ENCODE data around the gene ACAD11.

The ACAD11 gene, protein sequence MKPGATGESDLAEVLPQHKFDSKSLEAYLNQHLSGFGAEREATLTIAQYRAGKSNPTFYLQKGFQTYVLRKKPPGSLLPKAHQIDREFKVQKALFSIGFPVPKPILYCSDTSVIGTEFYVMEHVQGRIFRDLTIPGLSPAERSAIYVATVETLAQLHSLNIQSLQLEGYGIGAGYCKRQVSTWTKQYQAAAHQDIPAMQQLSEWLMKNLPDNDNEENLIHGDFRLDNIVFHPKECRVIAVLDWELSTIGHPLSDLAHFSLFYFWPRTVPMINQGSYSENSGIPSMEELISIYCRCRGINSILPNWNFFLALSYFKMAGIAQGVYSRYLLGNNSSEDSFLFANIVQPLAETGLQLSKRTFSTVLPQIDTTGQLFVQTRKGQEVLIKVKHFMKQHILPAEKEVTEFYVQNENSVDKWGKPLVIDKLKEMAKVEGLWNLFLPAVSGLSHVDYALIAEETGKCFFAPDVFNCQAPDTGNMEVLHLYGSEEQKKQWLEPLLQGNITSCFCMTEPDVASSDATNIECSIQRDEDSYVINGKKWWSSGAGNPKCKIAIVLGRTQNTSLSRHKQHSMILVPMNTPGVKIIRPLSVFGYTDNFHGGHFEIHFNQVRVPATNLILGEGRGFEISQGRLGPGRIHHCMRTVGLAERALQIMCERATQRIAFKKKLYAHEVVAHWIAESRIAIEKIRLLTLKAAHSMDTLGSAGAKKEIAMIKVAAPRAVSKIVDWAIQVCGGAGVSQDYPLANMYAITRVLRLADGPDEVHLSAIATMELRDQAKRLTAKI

GRCh38 chr3:132659365-132660051, at the start of gene ACAD11:
ACAD11 (minus strand) TSS chr3:132659809; CDS start chr3:132659751, 58 bp downstream.
- peak; percentile 12 to 21 for ATAC-seq

GRCh38 chr3:132703733-132704132, 44.1 kb upstream of the ACAD11 start:
- ATAC-seq, result no peak

DNA sequence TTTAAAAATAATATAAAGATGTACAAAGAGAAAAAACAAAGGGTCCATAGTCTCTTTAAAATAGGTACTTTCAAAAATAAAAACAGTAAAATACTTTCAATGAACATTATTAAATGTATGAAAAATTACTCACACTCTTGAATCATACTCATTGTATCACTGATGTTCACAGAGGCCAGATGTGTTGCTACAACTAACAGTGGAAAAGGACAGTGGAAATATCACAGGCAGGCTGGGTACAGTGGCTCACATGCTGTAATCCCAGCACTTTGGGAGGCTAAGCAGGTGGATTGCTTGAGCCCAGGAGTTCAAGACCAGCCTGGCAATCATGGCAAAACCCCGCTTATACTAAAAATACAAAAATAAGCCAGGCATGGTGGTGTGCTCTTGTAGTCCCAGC, 35.8 kb upstream of the ACAD11 start:
- no peak for ATAC-seq

- no peak for ATAC-seq
Measured at GRCh38 chr3:132694991-132695390, 35.4 kb upstream of the ACAD11 start.

GRCh38 chr3:132690040-132690439, 30.4 kb upstream of the ACAD11 start:
- ATAC-seq, result no peak

DNA sequence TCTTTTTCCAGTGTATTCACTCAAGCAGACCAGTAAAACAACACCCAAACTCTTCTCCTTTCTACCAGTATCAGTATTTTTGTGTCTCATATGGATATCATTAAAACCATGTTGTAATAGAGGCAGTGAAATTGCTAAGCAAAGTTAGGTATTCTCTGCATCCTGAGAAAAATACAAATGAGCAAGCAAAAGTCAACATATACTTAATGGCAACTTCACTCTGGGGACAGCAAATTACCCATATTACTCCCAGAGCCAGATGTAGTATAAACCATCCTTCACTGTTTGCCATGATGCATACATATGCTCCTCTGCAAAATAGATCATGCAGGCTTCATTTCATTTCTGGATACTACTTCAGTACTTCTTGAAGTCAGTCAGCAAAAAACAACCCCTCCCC, 22.6 kb upstream of the ACAD11 start:
- ATAC-seq, result no peak

GRCh38 chr3:132681421-132681820, 21.8 kb upstream of the ACAD11 start:
- ATAC-seq, result no peak

GRCh38 chr3:132679911-132680310, 20.3 kb upstream of the ACAD11 start:
- ATAC-seq, result no peak

DNA sequence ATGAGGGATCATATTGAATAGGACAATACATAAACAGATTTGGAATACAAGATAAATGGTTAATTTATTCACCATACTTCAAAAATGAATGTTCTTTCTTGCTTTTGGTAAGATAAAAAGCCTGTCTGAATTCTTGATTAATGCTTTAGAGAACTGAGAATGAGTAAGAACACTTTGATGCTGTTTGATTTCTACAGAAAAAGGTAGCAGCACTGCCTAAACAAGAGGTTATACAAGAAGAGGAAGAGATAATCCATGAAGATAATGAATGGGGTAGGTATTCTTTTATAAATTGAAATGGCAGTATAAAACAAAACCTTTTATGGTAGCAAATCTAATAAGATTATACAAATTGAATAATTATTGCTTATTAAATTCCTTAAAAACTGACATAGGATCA, 15.8 kb upstream of the ACAD11 start:
- ATAC-seq, result no peak

- no peak for ATAC-seq
Measured at GRCh38 chr3:132669256-132669777, 9.7 kb upstream of the ACAD11 start.

GRCh38 chr3:132665230-132665745, 5.7 kb upstream of the ACAD11 start:
- ATAC-seq, result no peak

- ATAC-seq, result no peak
Measured at GRCh38 chr3:132662212-132662611, 2.6 kb upstream of the ACAD11 start.

GRCh38 chr3:132661101-132661500, 1.5 kb upstream of the ACAD11 start:
- ATAC-seq, result no peak

DNA sequence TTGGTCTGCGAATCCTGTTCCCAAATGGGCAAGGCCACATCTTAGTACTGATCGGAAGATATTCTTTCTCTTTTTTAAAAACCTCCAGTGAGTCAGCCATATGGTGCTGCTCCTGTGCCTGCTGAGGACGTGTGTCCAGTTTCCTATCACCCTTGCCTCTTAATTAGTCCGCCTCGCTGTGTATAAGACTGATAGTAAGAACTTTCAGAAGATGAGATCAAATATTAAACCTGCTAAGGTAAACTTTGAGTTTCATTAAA, 1.1 kb upstream of the ACAD11 start:
- ATAC-seq, result peak in 1 of 2 donors; percentile 25

- ATAC-seq, result peak; percentile 87 to 92
Measured at GRCh38 chr3:132660052-132660810, 622 bp upstream of the ACAD11 start, which contains the start of gene UBA5. UBA5 (plus strand) TSS chr3:132660329; CDS start chr3:132660538, 209 bp downstream.

DNA sequence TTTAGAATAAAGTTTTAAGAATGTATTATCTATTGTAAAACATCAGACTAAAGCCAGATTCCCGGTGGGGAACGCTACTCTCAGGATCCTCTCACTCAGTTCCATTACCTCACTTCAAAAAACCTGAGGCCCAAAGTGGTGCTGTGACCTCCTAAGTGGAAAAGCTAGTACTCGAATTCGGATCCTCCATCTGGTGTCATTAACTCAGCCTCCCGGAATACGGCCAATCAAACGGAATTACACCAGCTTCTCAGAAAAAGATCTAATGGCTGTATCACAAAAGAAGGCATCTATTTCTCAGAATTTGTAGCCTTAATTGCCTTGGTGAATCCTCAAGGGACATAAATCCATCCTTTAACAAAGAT, 627 bp downstream of the ACAD11 start:
- ATAC-seq, result no peak

GRCh38 chr3:132657869-132658747, 1.5 kb downstream of the ACAD11 start:
- ATAC-seq, result no peak

DNA sequence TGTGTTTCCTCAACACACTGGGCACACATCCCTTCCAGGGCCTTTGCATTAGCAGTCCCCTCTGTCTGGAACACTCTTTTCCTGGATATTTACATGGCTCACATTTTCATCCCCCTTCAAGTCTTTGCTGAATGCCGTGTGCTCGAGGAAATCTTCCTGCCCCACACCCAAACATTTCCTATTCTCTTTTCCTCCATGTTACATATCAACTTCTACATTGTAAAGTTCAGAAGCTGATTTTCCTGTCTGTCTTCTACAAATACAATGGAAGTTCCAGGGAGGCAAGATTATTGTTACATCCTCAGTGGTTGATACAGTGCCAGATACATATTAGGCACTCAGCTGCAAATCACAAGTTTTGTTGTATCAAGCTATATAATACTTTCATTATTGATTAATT, 4.1 kb downstream of the ACAD11 start:
- no peak for ATAC-seq

DNA sequence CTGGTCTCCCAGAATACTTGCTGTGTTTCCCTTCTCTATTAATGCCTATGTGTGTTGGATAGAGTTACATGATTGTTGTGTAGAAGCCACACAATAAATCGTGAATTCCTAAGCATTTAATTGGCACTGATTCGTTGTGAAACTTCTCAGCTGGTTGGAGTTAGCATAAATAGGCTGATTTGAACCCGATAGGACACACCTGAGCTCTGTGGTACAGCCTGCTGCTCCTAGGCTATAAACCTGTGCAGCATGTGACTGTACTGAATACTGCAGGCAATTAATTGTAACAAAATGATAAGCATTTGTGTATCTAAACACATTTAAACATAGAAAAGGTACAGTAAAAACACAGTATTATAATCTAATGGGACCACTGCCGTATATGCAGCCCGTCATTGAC, 4.9 kb downstream of the ACAD11 start:
- no peak for ATAC-seq

DNA sequence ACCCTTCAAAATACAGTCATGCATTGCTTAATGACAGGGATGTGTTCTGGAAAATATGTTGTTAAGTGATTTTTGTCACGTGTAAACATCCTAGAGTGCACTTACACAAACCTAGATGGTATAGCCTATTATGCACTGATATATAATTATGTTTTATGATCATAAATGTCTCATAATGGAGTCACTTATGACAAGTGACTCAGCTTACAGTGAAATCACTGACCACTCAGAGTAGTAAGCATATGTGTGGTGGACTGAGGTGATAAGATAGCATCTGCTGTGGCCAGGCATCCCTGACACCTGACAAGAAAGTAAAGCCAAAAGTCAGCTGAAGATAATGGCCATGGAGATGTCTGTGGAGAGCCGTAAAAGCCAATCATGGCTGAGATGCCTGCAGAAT, 5.4 kb downstream of the ACAD11 start:
- ATAC-seq, result no peak

DNA sequence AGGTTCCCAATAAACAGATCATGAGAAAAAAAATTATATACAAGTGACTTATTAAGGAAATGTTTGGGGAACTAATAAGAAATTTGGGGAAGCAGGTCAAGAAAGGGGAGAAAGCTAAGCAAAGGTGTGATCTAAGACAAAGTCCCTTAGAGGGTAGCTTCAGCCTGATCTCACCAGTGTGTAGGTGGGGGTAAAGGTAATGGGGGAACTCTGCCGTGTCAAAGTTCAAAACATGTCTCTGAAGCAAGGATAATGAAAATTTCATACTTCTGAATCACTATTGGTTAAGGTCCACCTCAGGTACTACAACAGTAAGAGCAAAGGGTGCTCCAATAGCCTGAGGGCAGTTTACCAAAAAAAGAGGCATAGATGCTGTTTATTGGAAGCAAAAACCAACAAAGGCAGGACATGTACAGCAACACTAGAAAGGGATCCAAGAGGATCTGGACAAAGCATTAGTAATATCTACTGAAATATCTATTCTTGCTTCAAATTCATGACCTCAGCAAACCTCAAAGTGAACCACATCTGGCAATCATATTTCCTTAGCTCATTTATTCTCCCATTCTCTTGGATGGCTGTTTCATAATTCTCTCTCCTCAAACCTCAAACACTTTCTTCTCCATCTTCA, 6.9 kb downstream of the ACAD11 start:
- ATAC-seq, result no peak
